Testis (tissue), 2 donors: Measurements from ENCODE around the gene NUDC.

Experiments
- CTCF ChIP-seq, 3 experiments: fragments of 450-650 bp in 2 of 3; fragments of 200-600 bp in 1 of 3; sonication (generic) in 1 of 3; IDR thresholded peaks; one replicate each; pipeline ENCODE4 v1.5.1; 2016 to 2019; ENCODE audit warnings: antibody characterized with exemption in 3 of 3, mild to moderate bottlenecking in 2 of 3, moderate library complexity in 1 of 3
- POLR2A ChIP-seq: fragments of 450-650 bp; IDR thresholded peaks from one replicate; pipeline ENCODE4 v1.6.1; 2017; ENCODE audit warnings: antibody characterized with exemption, mild to moderate bottlenecking, moderate library complexity

GRCh38 chr1:26900001-26900814 is 21.3 kb upstream of the NUDC start, which contains the start of gene GPATCH3:
- TF ChIP-seq CTCF (IDR thresholded peaks at IDR 0.05) (no peak), POLR2A (no peak)
